Measurements from ENCODE around the gene CFAP74.

The CFAP74 gene

GRCh38 chr1:1914101-1914970 is 89.2 kb downstream of the CFAP74 start:
- peak in 1 of 5 donors; percentile 5 for DNase-seq

GRCh38 chr1:1911350-1912041 is 92.1 kb downstream of the CFAP74 start:
- DNase-seq = no peak

GRCh38 chr1:1910651-1911331 is 92.8 kb downstream of the CFAP74 start:
- peak in 1 of 5 donors; percentile 5 for DNase-seq

GRCh38 chr1:1910033-1910465 is 93.5 kb downstream of the CFAP74 start:
- no peak for DNase-seq

- DNase-seq = peak in 1 of 5 donors; percentile 5
Observed at GRCh38 chr1:1908506-1908791, 95.1 kb downstream of the CFAP74 start.

- no peak for DNase-seq
Observed at GRCh38 chr1:1907098-1907736, 96.4 kb downstream of the CFAP74 start.

GRCh38 chr1:1906185-1907097 is 97.1 kb downstream of the CFAP74 start:
- DNase-seq = peak in 4 of 5 donors; percentile 34 to 66 (median 54)

GRCh38 chr1:1903224-1903623 is 100.4 kb downstream of the CFAP74 start:
- no peak for DNase-seq

- no peak for DNase-seq
Observed at GRCh38 chr1:1901641-1902294, 101.8 kb downstream of the CFAP74 start.

GRCh38 chr1:1900883-1901640 is 102.5 kb downstream of the CFAP74 start:
- no peak for DNase-seq

- no peak for DNase-seq
Observed at GRCh38 chr1:1899967-1900327, 103.6 kb downstream of the CFAP74 start.

- no peak for DNase-seq
Observed at GRCh38 chr1:1899266-1899966, 104.2 kb downstream of the CFAP74 start.

- DNase-seq = no peak
Observed at GRCh38 chr1:1898246-1898933, 105.2 kb downstream of the CFAP74 start.

- DNase-seq = no peak
Observed at GRCh38 chr1:1895456-1896336, 107.9 kb downstream of the CFAP74 start.

- DNase-seq = no peak
Observed at GRCh38 chr1:1895060-1895418, 108.5 kb downstream of the CFAP74 start.

GRCh38 chr1:1894354-1895059 is 109.1 kb downstream of the CFAP74 start:
- no peak for DNase-seq

- DNase-seq = no peak
Observed at GRCh38 chr1:1893997-1894353, 109.6 kb downstream of the CFAP74 start.

All from T-helper 1 cell (primary cell).